A172 (cell line): ENCODE data around the gene SH3BP2. TPM values are rescaled to one million over a fixed set of nuclear protein-coding genes. Genes with fewer than 3 reads are reported as not detected.

Experiments
- DNase-seq: peaks from one replicate; pipeline ENCODE4 v3.0.0-alpha.2; 2015; ENCODE audit warnings: low spot score
- total RNA-seq: library from RNA; depleted of rRNA; stranded (reverse); fragments of >200 nt; shearing (Covaris generic); gene quantifications from 2 replicates; pipeline ENCODE4 v1.2.3, GENCODE V29; 2014; rRNA removed

SH3BP2 gene
- total RNA-seq, 1 experiment from 2014 or later = 37.4 TPM

- DNase-seq = no peak
Observed at GRCh38 chr4:2871911-2872310, 79.0 kb downstream of the SH3BP2 start.

GRCh38 chr4:2873329-2873728, 80.4 kb downstream of the SH3BP2 start:
- DNase-seq = no peak

- DNase-seq = no peak
Observed at GRCh38 chr4:2874861-2875260, 82.0 kb downstream of the SH3BP2 start.

GRCh38 chr4:2875556-2875955, 82.7 kb downstream of the SH3BP2 start:
- DNase-seq = no peak

- no peak for DNase-seq
Observed at GRCh38 chr4:2878346-2878745, 85.5 kb downstream of the SH3BP2 start.

GRCh38 chr4:2879026-2879425, 86.1 kb downstream of the SH3BP2 start:
- no peak for DNase-seq

- no peak for DNase-seq
Observed at GRCh38 chr4:2881431-2881830, 88.5 kb downstream of the SH3BP2 start.

- DNase-seq = no peak
Observed at GRCh38 chr4:2882341-2882740, 89.5 kb downstream of the SH3BP2 start.

GRCh38 chr4:2886161-2886560, 93.3 kb downstream of the SH3BP2 start:
- no peak for DNase-seq

- DNase-seq = no peak
Observed at GRCh38 chr4:2886622-2887021, 93.7 kb downstream of the SH3BP2 start.

GRCh38 chr4:2887343-2887742, 94.5 kb downstream of the SH3BP2 start:
- DNase-seq = no peak

GRCh38 chr4:2888886-2889285, 96.0 kb downstream of the SH3BP2 start:
- no peak for DNase-seq

Other genes starting within 250 kb of the SH3BP2 start
- gene TNIP2, start 36.7 kb upstream of the SH3BP2 start, total RNA-seq = 67.5 and 74.0 TPM in 2 replicates
- 166 and 199 TPM in 2 replicates for gene ADD1, start 50.8 kb downstream of the SH3BP2 start, total RNA-seq
- gene NOP14, start 170.3 kb downstream of the SH3BP2 start, total RNA-seq = 23.8 and 33.1 TPM in 2 replicates
- gene GRK4, start 170.5 kb downstream of the SH3BP2 start, total RNA-seq = 4.9 and 8.5 TPM in 2 replicates